Skin of body (tissue), 2 donors: Measurements from ENCODE around the gene SRGAP2. TPM values are rescaled to one million over a fixed set of nuclear protein-coding genes. Genes with fewer than 3 reads are reported as not detected.
"Not testable (repeated sequence)": the region's sequence is repeated elsewhere in the genome, so short reads cannot be mapped to it uniquely, and the experiment has no call there.

Experiments
- DNase-seq: peaks from one replicate; lab custom pipeline; 2025; lab: John Stamatoyannopoulos, UW
- total RNA-seq: library from RNA; depleted of rRNA; stranded (reverse); fragments of >200 nt; gene quantifications from one replicate; pipeline ENCODE4 v1.2.3, GENCODE V29; 2014

SRGAP2 gene
- total RNA-seq: 63.4 TPM

GRCh38 chr1:206203364-206204158, at the start of gene SRGAP2:
Gene SRGAP2, plus strand, starts transcription at chr1:206203541. Its CDS starts 2,430 bp downstream, at chr1:206205971.
- DNase-seq: not testable (repeated sequence)

- DNase-seq: not testable (repeated sequence)
Observed at GRCh38 chr1:206167350-206168029, 35.9 kb upstream of the SRGAP2 start.

GRCh38 chr1:206169794-206170193, 33.5 kb upstream of the SRGAP2 start:
- DNase-seq: not testable (repeated sequence)

GRCh38 chr1:206173110-206173719, 30.1 kb upstream of the SRGAP2 start:
- DNase-seq: not testable (repeated sequence)

GRCh38 chr1:206174182-206174868, 29.0 kb upstream of the SRGAP2 start:
- DNase-seq: peak; percentile 5

- DNase-seq: not testable (repeated sequence)
Observed at GRCh38 chr1:206175459-206176113, 27.8 kb upstream of the SRGAP2 start.

GRCh38 chr1:206176114-206176502, 27.2 kb upstream of the SRGAP2 start:
- not testable (repeated sequence) for DNase-seq

- not testable (repeated sequence) for DNase-seq
Observed at GRCh38 chr1:206178061-206178989, 25.0 kb upstream of the SRGAP2 start.

- DNase-seq: not testable (repeated sequence)
Observed at GRCh38 chr1:206179666-206180065, 23.7 kb upstream of the SRGAP2 start.

GRCh38 chr1:206182368-206183317, 20.7 kb upstream of the SRGAP2 start:
- DNase-seq: not testable (repeated sequence)

GRCh38 chr1:206183788-206184187, 19.6 kb upstream of the SRGAP2 start:
- DNase-seq: not testable (repeated sequence)

GRCh38 chr1:206185778-206186177, 17.6 kb upstream of the SRGAP2 start:
- DNase-seq: not testable (repeated sequence)

GRCh38 chr1:206186826-206187225, 16.5 kb upstream of the SRGAP2 start:
- DNase-seq: not testable (repeated sequence)

GRCh38 chr1:206195182-206195581, 8.2 kb upstream of the SRGAP2 start:
- not testable (repeated sequence) for DNase-seq

GRCh38 chr1:206196748-206197424, 6.5 kb upstream of the SRGAP2 start:
- not testable (repeated sequence) for DNase-seq

- peak; percentile 98 for DNase-seq
Observed at GRCh38 chr1:206202789-206203363, 465 bp upstream of the SRGAP2 start, which contains the start of gene FAM72A. Gene FAM72A, minus strand, starts transcription at chr1:206202839. Its CDS starts 814 bp downstream, at chr1:206202025.

- DNase-seq: not testable (repeated sequence)
Observed at GRCh38 chr1:206204159-206204511, 794 bp downstream of the SRGAP2 start.

GRCh38 chr1:206204871-206205270, 1.5 kb downstream of the SRGAP2 start:
- DNase-seq: not testable (repeated sequence)
